Upper lobe of left lung (tissue), 4 donors: ENCODE measurements around the gene AKR1B1.

Experiments
- EP300 ChIP-seq, 4 donors: sonication (generic); formaldehyde crosslinking; IDR thresholded peaks; one replicate each; pipeline ENCODE4 v1.5.1; 2017; ENCODE audit warnings: antibody characterized with exemption in 4 of 4, control low read depth in 2 of 4
- TF ChIP-seq, protein P1 (sequence below), 6 experiments: fragments of 450-650 bp in 4 of 6; fragments of 200-600 bp in 2 of 6; sonication (generic) in 2 of 6; IDR thresholded peaks; one replicate each; pipeline ENCODE4 v1.5.1; 2016 to 2019; ENCODE audit warnings: antibody characterized with exemption in 6 of 6

DNA sequence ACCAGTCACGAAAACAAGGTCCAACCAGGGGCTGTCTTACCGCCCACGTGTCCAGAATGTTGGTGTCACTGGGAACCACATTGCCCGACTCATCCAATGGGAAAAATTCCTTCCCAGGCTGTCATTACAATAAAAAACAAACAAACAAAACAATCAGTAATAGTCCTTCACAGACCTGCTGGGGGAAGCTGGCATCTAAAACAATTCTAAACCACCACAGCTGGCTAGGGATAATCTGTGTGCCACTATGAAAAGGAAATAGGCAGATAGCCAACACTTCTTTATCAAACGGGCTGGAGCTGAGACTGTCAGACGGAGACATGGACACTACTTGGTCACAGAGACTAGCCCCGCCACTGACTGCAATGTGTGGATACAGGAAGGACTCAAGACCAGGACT, 9.2 kb downstream of the AKR1B1 start:
- TF ChIP-seq, protein P1, sequence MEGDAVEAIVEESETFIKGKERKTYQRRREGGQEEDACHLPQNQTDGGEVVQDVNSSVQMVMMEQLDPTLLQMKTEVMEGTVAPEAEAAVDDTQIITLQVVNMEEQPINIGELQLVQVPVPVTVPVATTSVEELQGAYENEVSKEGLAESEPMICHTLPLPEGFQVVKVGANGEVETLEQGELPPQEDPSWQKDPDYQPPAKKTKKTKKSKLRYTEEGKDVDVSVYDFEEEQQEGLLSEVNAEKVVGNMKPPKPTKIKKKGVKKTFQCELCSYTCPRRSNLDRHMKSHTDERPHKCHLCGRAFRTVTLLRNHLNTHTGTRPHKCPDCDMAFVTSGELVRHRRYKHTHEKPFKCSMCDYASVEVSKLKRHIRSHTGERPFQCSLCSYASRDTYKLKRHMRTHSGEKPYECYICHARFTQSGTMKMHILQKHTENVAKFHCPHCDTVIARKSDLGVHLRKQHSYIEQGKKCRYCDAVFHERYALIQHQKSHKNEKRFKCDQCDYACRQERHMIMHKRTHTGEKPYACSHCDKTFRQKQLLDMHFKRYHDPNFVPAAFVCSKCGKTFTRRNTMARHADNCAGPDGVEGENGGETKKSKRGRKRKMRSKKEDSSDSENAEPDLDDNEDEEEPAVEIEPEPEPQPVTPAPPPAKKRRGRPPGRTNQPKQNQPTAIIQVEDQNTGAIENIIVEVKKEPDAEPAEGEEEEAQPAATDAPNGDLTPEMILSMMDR (IDR thresholded peaks at IDR 0.05): no peak
- no peak for TF ChIP-seq EP300 (IDR thresholded peaks at IDR 0.05)
